T-helper 2 cell treated with Interferon-gamma antibody and Interleukin-4, amounts not matched to agents 100 ng/mL and 5 ng/mL, for 36 hours (primary cell): ENCODE results near the gene TBC1D21. TPM values are rescaled to one million over a fixed set of nuclear protein-coding genes. Genes with fewer than 3 reads are reported as not detected.

Experiments used
- intact Hi-C: fragments of 100-400 bp; cut with micrococcal nuclease; formaldehyde crosslinking; loops from one replicate; pipeline ENCODE4 v1.15.1; 2023
- total RNA-seq: library from RNA; stranded (reverse); gene quantifications from 2 replicates; pipeline ENCODE4 v1.2.3, GENCODE V29; 2022

TBC1D21 gene
- not detected in 2 replicates for total RNA-seq

DNA sequence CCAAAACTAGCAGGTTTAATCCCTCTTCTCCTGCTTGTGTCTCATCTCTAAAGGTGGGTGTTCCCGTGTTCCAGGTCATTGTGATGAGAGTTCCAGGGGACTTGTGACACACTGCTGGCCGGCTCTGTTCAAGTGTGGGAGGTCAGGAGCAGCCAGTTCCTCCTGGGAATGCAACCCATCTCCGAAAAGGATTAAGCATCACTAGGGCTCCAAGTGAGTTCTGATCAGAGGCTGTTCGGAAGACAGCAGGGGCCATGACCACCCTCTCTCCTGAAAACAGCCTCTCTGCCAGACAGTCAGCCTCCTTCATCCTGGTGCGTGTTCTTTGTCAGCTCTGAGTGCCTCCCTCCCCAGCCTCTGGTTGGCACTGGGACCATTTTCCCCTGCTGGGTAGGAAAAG is at the start of gene TBC1D21:
TBC1D21 (plus strand) TSS at position 109 of the 400 bp plus-strand sequence; CDS start at position 255, 146 bp downstream.
- intact Hi-C loops, result loop anchor here (10.0 kb wide), 1 partner anchor 91 kb away; no protein-coding TSS in a partner anchor

GRCh38 chr15:73826711-73827251 is 46.6 kb upstream of the TBC1D21 start:
- intact Hi-C loops, result no loop called here

GRCh38 chr15:73829523-73829922 is 43.8 kb upstream of the TBC1D21 start:
- intact Hi-C loops, result no loop called here

DNA sequence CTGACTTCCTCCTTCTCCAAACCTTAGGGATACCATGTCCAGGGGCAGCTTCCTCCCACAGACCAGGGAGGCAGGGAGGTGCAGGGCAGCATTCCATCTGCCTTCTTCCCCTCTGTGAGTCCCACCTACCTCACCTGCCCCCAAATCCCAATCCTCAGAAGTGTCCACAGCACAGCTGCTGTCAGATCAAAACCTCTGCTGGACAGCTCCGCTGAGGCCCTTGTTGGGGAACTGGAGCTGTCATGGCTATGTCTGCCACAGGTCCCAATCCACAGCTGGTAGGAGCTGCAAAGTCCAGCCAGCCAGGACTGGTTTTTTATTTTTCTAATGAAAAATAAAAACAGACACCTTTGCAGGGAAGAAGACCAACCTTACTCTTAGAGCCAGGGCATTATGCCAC is 40.7 kb upstream of the TBC1D21 start:
- intact Hi-C loops, result no loop called here

DNA sequence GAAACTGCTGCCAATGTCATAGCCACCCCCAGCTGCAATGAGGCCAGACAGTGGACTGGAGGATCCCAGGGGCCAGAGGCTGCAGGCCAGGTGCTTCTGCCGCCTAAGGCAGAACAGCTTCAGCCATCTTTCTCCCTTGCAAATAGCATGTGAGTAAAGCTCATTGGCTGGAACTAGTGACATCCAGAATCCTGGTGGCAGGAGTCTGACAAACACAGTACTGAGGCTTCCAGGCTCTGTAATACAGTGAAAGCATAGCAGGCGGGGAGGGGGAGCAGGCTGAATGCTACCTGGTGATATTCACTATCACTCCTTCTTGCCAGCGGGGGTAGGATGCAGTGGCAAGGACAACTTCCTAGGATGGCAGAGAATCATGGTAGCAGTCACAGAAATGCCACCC is 36.5 kb upstream of the TBC1D21 start:
- intact Hi-C loops, result no loop called here

DNA sequence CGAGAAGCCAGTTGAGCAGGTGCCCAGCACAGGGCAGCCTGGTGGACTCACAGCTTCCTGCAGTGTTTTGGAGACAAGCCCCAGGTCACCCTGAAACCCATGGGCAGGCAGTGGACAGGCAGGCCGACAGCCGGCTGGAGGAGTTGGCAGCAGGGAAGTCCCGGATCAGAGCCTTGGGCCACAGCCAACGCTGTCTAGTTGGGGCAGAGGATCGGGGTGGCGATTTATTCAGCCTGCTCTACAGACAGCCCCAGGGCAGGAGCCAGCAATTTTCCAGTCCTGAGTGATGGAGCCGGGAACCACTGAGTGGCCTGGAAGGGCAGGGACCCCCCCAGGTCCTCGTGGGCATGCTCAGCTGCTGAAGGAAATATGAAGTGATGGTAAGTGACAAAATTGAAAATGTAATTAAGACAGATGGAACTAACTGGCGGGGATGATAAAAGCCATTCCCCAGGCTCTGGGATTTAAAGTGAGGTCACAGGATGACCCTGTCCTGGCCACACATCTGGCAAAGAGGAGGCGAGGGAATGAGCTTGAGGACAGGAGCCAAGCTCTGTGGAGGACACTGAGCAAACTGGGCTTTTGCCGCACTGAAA is 34.4 kb upstream of the TBC1D21 start:
- intact Hi-C loops, result no loop called here

- intact Hi-C loops, result no loop called here
These were observed 33.5 kb upstream of the TBC1D21 start for GRCh38 chr15:73839699-73840377.

DNA sequence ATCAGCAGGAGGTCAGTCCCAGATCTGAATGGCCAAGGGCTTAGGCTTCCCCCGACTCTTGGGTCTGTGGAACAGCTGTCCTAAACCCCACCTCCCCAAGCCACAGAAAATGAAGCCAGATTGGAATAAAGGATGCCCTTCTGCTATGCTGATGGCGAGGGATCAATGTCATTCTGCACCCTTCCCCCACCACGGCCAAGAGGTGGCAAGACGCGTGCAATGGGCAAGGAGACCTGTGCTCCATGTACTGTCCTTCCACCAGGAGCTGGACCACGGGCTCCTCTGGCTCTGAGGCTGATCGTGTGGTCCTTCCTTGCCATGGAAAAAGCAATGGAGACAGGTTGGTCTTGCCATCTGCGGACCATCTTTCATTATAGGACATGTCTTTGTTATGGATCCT is 32.6 kb upstream of the TBC1D21 start:
- intact Hi-C loops, result no loop called here

- intact Hi-C loops, result no loop called here
These were observed 31.3 kb upstream of the TBC1D21 start for GRCh38 chr15:73841756-73842725.

- intact Hi-C loops, result no loop called here
These were observed 29.6 kb upstream of the TBC1D21 start for GRCh38 chr15:73843787-73844186.

DNA sequence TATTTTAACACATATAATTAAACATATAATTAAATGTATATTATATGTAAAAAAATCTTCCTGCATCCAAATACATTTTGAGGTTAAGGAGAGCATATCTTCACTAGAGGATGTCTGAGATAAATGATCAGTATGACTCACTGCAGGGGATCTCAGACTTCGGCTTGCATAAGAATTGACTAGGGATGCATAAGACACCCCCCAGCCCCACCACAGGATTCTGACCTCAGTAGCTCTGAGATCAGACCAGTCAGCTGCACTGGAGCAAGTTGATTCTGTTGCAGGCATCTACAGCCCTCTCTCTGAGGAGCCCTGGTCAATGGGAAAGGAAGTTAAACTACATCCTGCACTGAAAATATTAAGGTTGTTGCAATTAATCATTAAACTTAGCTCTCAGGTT is 29.0 kb upstream of the TBC1D21 start:
- intact Hi-C loops, result no loop called here

- intact Hi-C loops, result no loop called here
These were observed 27.9 kb upstream of the TBC1D21 start for GRCh38 chr15:73845507-73845906.

DNA sequence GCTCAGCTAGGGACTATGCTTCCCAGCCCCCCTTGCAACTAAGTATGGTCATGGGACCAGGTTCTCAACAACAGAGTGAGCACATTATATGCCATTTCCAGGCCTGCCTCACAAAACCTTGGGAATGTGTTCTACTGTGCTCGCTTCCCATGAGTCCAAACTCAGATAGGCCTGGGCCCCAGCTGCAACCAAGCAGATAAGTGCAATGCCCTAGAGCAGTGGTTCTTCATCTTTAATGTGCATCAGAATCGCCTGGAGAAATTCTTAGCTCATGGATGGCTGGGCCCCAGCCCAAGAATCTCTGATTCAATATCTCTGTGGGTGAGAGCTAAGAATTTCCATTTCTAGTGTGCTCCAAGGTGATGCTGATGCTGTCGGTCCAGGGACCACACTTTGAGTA is 27.5 kb upstream of the TBC1D21 start:
- intact Hi-C loops, result no loop called here

DNA sequence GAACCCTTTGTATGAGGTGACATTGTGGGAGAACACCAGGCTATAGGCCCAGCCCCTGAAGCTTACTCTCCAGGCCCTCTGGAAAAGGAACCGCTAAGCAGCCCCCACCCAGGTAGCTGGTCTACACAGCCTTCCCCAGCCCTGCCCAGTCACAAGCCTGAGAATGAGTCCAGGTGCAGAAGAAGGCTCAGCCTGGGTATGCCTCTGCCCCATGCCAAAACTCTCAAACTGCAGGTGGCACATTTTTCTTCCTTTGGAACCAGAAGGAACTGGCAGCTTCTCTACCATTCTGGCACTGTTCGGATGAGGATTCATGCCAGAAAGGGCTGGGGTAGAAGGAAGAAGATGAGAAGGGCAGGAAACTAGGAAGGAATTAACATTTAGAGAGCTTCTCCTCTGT is 23.7 kb upstream of the TBC1D21 start:
- intact Hi-C loops, result no loop called here

DNA sequence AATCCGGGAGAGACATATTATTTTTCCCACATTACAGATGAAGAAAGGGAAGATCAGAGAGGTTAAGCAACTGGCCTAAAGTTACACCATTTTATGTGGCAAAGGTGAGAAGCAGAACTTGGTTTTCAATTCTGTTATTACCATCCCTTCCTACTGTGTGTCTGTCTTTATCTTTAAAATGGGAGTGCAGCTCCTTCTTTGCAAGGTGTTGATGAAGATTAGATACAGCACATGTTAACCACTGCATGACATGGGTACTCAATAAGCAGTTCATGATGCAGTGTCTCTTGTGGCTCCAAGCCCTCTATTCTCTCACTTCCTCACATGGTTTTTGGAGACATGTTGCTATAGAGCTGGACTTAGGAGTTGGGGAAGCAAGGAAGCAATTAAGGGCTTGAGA is 23.1 kb upstream of the TBC1D21 start:
- intact Hi-C loops, result no loop called here

DNA sequence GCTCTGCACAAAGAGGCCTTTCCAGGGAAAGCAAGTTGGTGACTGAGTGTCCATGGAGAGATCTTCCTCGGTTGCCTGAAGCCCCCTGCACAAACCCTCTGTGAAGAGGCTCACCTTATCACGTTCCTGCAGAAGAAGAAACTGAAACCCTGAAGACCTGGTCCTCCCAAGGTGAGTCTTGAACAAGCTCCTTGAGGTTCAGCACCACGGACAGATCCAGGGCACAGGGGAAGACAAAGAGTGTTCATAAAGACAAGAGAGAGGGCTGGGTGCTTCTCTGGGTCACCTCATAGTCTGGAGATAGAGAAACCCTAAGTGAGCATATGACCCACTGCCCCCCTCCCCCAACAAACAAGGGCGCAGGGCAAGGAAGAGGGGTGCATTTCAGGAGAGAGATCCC is 21.7 kb upstream of the TBC1D21 start:
- intact Hi-C loops, result no loop called here

- intact Hi-C loops, result no loop called here
These were observed 20.9 kb upstream of the TBC1D21 start for GRCh38 chr15:73852507-73852906.

DNA sequence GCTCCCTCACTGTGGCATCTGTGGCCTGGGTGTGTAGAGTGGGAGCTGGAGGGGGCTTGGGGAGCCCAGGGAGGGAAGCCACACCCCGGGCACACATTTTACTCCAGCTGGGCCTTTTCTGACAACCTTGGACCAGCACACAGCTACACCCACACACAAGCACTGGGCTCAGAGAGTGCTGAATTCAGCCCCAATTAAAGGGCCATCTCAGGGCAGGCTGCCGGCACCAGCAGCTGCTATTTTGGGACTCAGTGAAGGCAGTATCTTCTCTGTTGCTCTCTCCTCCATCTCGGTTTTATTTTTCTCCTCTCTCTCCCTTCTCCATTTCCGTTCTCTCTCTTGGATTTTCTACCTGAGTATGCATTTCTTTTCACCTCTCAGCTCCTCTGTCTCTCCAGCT is 19.1 kb upstream of the TBC1D21 start:
- intact Hi-C loops, result no loop called here

- intact Hi-C loops, result no loop called here
These were observed 16.7 kb upstream of the TBC1D21 start for GRCh38 chr15:73856458-73857192.

DNA sequence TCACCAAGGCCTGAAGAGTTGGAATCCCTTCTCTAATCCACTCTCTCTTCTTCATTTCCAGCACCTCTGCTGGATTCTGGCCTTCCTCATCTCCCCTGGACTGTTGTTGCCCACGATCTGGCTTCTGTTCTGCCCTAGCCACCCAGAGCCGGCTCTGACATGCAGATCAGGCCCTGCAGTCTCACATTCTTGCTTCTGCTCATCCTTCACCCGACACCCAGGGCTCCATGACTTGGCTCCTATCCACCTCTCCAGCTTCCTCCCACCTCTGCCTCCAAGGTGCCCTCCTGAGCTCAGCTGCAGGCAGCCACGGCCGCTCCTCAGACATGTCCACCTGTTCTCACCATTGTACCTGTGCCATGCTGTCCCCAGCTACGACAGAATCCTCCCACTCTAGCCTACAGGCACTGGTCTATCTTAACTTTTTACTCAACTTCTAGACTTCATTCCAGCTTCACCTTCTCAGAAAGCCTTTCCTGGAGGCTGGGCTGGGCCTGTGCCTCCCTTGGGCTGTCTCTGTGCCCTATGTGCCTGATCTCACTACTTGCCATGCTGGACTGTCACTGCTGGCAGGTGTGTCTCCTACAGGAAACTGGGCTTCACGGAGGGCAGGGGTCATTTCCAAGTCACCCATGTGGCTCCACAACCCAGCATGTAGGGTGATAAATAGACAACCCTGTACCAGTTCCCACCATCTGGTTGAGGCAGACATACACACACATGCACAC is 16.0 kb upstream of the TBC1D21 start:
- intact Hi-C loops, result no loop called here
